IPS-18c (cell line): Measurements from ENCODE around the gene UBE3D.
A peak's percentile ranks its signal among the peaks of the same experiment; 100 is the strongest.
"Not testable (repeated sequence)": the region's sequence is repeated elsewhere in the genome, so short reads cannot be mapped to it uniquely, and the experiment has no call there.

Experiments used
- H3K4me3 ChIP-seq: 2 replicates; pipeline ENCODE4 v1.7.0; 2013; ENCODE audit warnings: low read depth, mild to moderate bottlenecking, low read length, moderate library complexity; ENCODE audit not compliant: insufficient read depth
- H3K9me3 ChIP-seq: one replicate; pipeline ENCODE4 v1.6.1; 2013; ENCODE audit warnings: mild to moderate bottlenecking, low read length, moderate library complexity; ENCODE audit not compliant: control insufficient read depth, insufficient read depth

The UBE3D gene

GRCh38 chr6:83067448-83068439 is 2.1 kb upstream of the UBE3D start, which contains the start of gene DOP1A:
Gene DOP1A, plus strand, starts transcription at chr6:83067671. Its CDS starts 29,307 bp downstream, at chr6:83096978.
- Histone ChIP-seq H3K9me3 (no peaks in the 10 kb centered on the region), H3K4me3 (peak within 1 kb of the TSS; percentile 63)

- Histone ChIP-seq H3K9me3 (no peaks in the 10 kb centered on the region), H3K4me3 (no peak overlapping the region)
Measured at GRCh38 chr6:83062225-83062624, 3.4 kb downstream of the UBE3D start.

- Histone ChIP-seq H3K4me3 (no peak overlapping the region), H3K9me3 (no peaks in the 10 kb centered on the region)
Measured at GRCh38 chr6:83061190-83061589, 4.5 kb downstream of the UBE3D start.

GRCh38 chr6:83057705-83058321 is 7.8 kb downstream of the UBE3D start:
- Histone ChIP-seq H3K4me3 (no peak overlapping the region), H3K9me3 (no peaks in the 10 kb centered on the region)

- H3K4me3 ChIP-seq, result no peak overlapping the region
- no peaks in the 10 kb centered on the region for H3K9me3 ChIP-seq
Measured at GRCh38 chr6:83055366-83055964, 10.2 kb downstream of the UBE3D start.

- no peak overlapping the region for H3K4me3 ChIP-seq
Measured at GRCh38 chr6:83053678-83054077, 12.0 kb downstream of the UBE3D start.

GRCh38 chr6:83051377-83052172 is 14.1 kb downstream of the UBE3D start:
- Histone ChIP-seq H3K4me3 (no peak overlapping the region), H3K9me3 (no peaks in the 10 kb centered on the region)

More at GRCh38 chr6:83053678-83054077, 12.0 kb downstream of the UBE3D start:
- no peaks in the 10 kb centered on the region for H3K9me3 ChIP-seq

GRCh38 chr6:83047065-83047754 is 18.4 kb downstream of the UBE3D start:
- H3K4me3 ChIP-seq, result no peak overlapping the region
- H3K9me3 ChIP-seq, result no peaks in the 10 kb centered on the region

- Histone ChIP-seq H3K9me3 (no peaks in the 10 kb centered on the region), H3K4me3 (no peak overlapping the region)
Measured at GRCh38 chr6:83044091-83044768, 21.4 kb downstream of the UBE3D start.

- no peaks in the 10 kb centered on the region for H3K9me3 ChIP-seq
- no peak overlapping the region for H3K4me3 ChIP-seq
Measured at GRCh38 chr6:83042467-83043053, 23.1 kb downstream of the UBE3D start.

- Histone ChIP-seq H3K4me3 (no peak overlapping the region), H3K9me3 (peaks cover 2% of the 10 kb centered on the region)
Measured at GRCh38 chr6:83038246-83038645, 27.4 kb downstream of the UBE3D start.

GRCh38 chr6:83031689-83032088 is 34.0 kb downstream of the UBE3D start:
- Histone ChIP-seq H3K4me3 (no peak overlapping the region), H3K9me3 (peaks cover 18% of the 10 kb centered on the region)

- Histone ChIP-seq H3K9me3 (no peaks in the 10 kb centered on the region), H3K4me3 (no peak overlapping the region)
Measured at GRCh38 chr6:83019741-83020140, 45.9 kb downstream of the UBE3D start.

GRCh38 chr6:83011131-83011530 is 54.5 kb downstream of the UBE3D start:
- not testable (repeated sequence) for H3K4me3 ChIP-seq, H3K9me3 ChIP-seq

- no peaks in the 10 kb centered on the region for H3K9me3 ChIP-seq
- H3K4me3 ChIP-seq, result no peak overlapping the region
Measured at GRCh38 chr6:83008626-83009025, 57.0 kb downstream of the UBE3D start.
